ENCODE data around the gene SH3PXD2B. TPM values are rescaled to one million over a fixed set of nuclear protein-coding genes. Genes with fewer than 3 reads are reported as not detected.

Gene SH3PXD2B
- total and polyA plus RNA-seq, 2 experiments from 2014 or later, result 15.2 to 19.8 TPM

- no peak overlapping the region for H3K4me3 ChIP-seq
- no peaks in the 10 kb centered on the region for H3K9me2 ChIP-seq (ENCODE audit: insufficient read depth)
- no peak overlapping the region for H3K9ac ChIP-seq
- no peaks in the 10 kb centered on the region for H4K20me1 ChIP-seq (ENCODE audit: insufficient read depth)
- H3K4me2 ChIP-seq (ENCODE audit: unreplicated experiment), result no peak overlapping the region
- TF ChIP-seq EZH2phosphoT487 (IDR thresholded peaks at IDR 0.05; ENCODE audit: insufficient read depth, low read depth), result no peak
- TF ChIP-seq EZH2 (IDR thresholded peaks at IDR 0.05; ENCODE audit: insufficient read depth, poor library complexity, severe bottlenecking), result no peak
- no peaks in the 10 kb centered on the region for H3K9me3 ChIP-seq (ENCODE audit: low read depth)
- peak; percentile 7 for DNase-seq
- H2AFZ ChIP-seq, result no peak overlapping the region
- H3K79me2 ChIP-seq (ENCODE audit: insufficient read depth), result no peaks in the 10 kb centered on the region
- H3K36me3 ChIP-seq (ENCODE audit: low read depth), result peaks cover 11% of the 10 kb centered on the region; the same call in 1 of the 2 replicates
- WGBS, 2 experiments (ENCODE audit: low coverage in 1 of 2, low lambda C conversion rate in 2 of 2, missing lambda C conversion rate in 2 of 2), result 97 to 100% methylated on average over 2 of the region's 2 CpGs
- H3K27ac ChIP-seq, result no peak overlapping the region
- no peaks in the 10 kb centered on the region for H3K27me3 ChIP-seq (replicated peaks; ENCODE audit: insufficient read depth)
- in situ Hi-C loops (cut with MboI), result no loop called here
- H3K4me1 ChIP-seq (ENCODE audit: insufficient read depth), result peaks cover 17% of the 10 kb centered on the region
- H3F3A ChIP-seq (ENCODE audit: insufficient read depth), result peaks cover 15% of the 10 kb centered on the region
Observed at GRCh38 chr5:172364773-172365172, 89.6 kb downstream of the SH3PXD2B start.

GRCh38 chr5:172362755-172363154 lies 91.6 kb downstream of the SH3PXD2B start:
- Histone ChIP-seq H3K79me2 (ENCODE audit: insufficient read depth) (no peaks in the 10 kb centered on the region), H3K27ac (peak overlapping the region; percentile 99), H3K9me2 (ENCODE audit: insufficient read depth) (no peaks in the 10 kb centered on the region), H3K27me3 (replicated peaks; ENCODE audit: insufficient read depth) (no peaks in the 10 kb centered on the region), H2AFZ (no peak overlapping the region), H3K4me1 (ENCODE audit: insufficient read depth) (peaks cover 17% of the 10 kb centered on the region), H3K9me3 (ENCODE audit: low read depth) (no peaks in the 10 kb centered on the region), H3K9ac (peak overlapping the region; percentile 81), H3K36me3 (ENCODE audit: low read depth) (peaks cover 11% of the 10 kb centered on the region; the same call in 1 of the 2 replicates), H3K4me2 (ENCODE audit: unreplicated experiment) (no peak overlapping the region), H3K4me3 (no peak overlapping the region), H4K20me1 (ENCODE audit: insufficient read depth) (no peaks in the 10 kb centered on the region), H3F3A (ENCODE audit: insufficient read depth) (peaks cover 15% of the 10 kb centered on the region)
- TF ChIP-seq EZH2 (IDR thresholded peaks at IDR 0.05; ENCODE audit: insufficient read depth, poor library complexity, severe bottlenecking), result no peak
- TF ChIP-seq EZH2phosphoT487 (IDR thresholded peaks at IDR 0.05; ENCODE audit: insufficient read depth, low read depth), result no peak
- peak; percentile 78 for DNase-seq
- in situ Hi-C loops (cut with MboI), result no loop called here
- WGBS, 2 experiments (ENCODE audit: low coverage in 1 of 2, low lambda C conversion rate in 2 of 2, missing lambda C conversion rate in 2 of 2), result 66 to 71% methylated on average over 4 of the region's 4 CpGs

- Histone ChIP-seq H3K4me1 (ENCODE audit: insufficient read depth) (peaks cover 17% of the 10 kb centered on the region), H3K4me3 (0 out of 2 replicates have a peak overlapping the region, but pooled peaks have one; percentile 20)
- 11% methylated on average over 9 of the region's 9 CpGs for WGBS, 2 experiments (ENCODE audit: low coverage in 1 of 2, low lambda C conversion rate in 2 of 2, missing lambda C conversion rate in 2 of 2)
Observed at GRCh38 chr5:172361566-172362238, 92.6 kb downstream of the SH3PXD2B start.

GRCh38 chr5:172358345-172358744 lies 96.0 kb downstream of the SH3PXD2B start:
- in situ Hi-C loops (cut with MboI), result no loop called here
- H3K36me3 ChIP-seq (ENCODE audit: low read depth), result peaks cover 25% of the 10 kb centered on the region; the same call in 1 of the 2 replicates
- no peaks in the 10 kb centered on the region for H3K9me3 ChIP-seq (ENCODE audit: low read depth)
- H3K4me1 ChIP-seq (ENCODE audit: insufficient read depth), result peaks cover 17% of the 10 kb centered on the region
- no peak overlapping the region for H3K9ac ChIP-seq
- peaks cover 15% of the 10 kb centered on the region for H3F3A ChIP-seq (ENCODE audit: insufficient read depth)
- H3K27ac ChIP-seq, result no peak overlapping the region
- no peak overlapping the region for H3K4me3 ChIP-seq
- no peak for TF ChIP-seq EZH2phosphoT487 (IDR thresholded peaks at IDR 0.05; ENCODE audit: insufficient read depth, low read depth)
- TF ChIP-seq EZH2 (IDR thresholded peaks at IDR 0.05; ENCODE audit: insufficient read depth, poor library complexity, severe bottlenecking), result no peak
- DNase-seq, result no peak
- no peaks in the 10 kb centered on the region for H3K79me2 ChIP-seq (ENCODE audit: insufficient read depth)
- WGBS, 2 experiments (ENCODE audit: low coverage in 1 of 2, low lambda C conversion rate in 2 of 2, missing lambda C conversion rate in 2 of 2), result 89% methylated on average over 7 of the region's 7 CpGs
- no peaks in the 10 kb centered on the region for H4K20me1 ChIP-seq (ENCODE audit: insufficient read depth)
- H3K4me2 ChIP-seq (ENCODE audit: unreplicated experiment), result no peak overlapping the region
- H3K9me2 ChIP-seq (ENCODE audit: insufficient read depth), result no peaks in the 10 kb centered on the region
- no peaks in the 10 kb centered on the region for H3K27me3 ChIP-seq (replicated peaks; ENCODE audit: insufficient read depth)
- no peak overlapping the region for H2AFZ ChIP-seq

More at GRCh38 chr5:172361566-172362238, 92.6 kb downstream of the SH3PXD2B start:
- Histone ChIP-seq H4K20me1 (ENCODE audit: insufficient read depth) (no peaks in the 10 kb centered on the region), H3K9me3 (ENCODE audit: low read depth) (no peaks in the 10 kb centered on the region), H3K27ac (peak overlapping the region; percentile 99), H3F3A (ENCODE audit: insufficient read depth) (peaks cover 15% of the 10 kb centered on the region), H3K9me2 (ENCODE audit: insufficient read depth) (no peaks in the 10 kb centered on the region), H3K27me3 (replicated peaks; ENCODE audit: insufficient read depth) (no peaks in the 10 kb centered on the region), H3K9ac (peak overlapping the region; percentile 81), H3K4me2 (ENCODE audit: unreplicated experiment) (peak overlapping the region; percentile 42), H3K79me2 (ENCODE audit: insufficient read depth) (no peaks in the 10 kb centered on the region), H3K36me3 (ENCODE audit: low read depth) (peaks cover 16% of the 10 kb centered on the region; the same call in 1 of the 2 replicates), H2AFZ (peak overlapping the region; percentile 49)
- DNase-seq, result peak; percentile 99
- in situ Hi-C loops (cut with MboI), result no loop called here
- TF ChIP-seq EZH2phosphoT487 (IDR thresholded peaks at IDR 0.05; ENCODE audit: insufficient read depth, low read depth) (no peak), EZH2 (IDR thresholded peaks at IDR 0.05; ENCODE audit: insufficient read depth, poor library complexity, severe bottlenecking) (no peak)
